AG09309 (cell line): ENCODE data around the gene NUP214.

Source experiments
- DNase-seq: peaks from one replicate; pipeline ENCODE4 v3.0.0-alpha.2; 2010; ENCODE audit warnings: low read depth
- H3K4me3 ChIP-seq: 2 replicates; pipeline ENCODE4 v1.5.1; 2011; ENCODE audit warnings: mild to moderate bottlenecking, low read depth, low read length, moderate library complexity; ENCODE audit not compliant: control insufficient read depth
- TF ChIP-seq, protein P1 (sequence below): IDR thresholded peaks from 2 replicates; pipeline ENCODE4 v1.5.1; 2011; ENCODE audit warnings: mild to moderate bottlenecking, low read depth, low read length, inconsistent platforms; ENCODE audit not compliant: insufficient read depth, control insufficient read depth; ENCODE audit errors: missing control alignments

The NUP214 gene

DNA sequence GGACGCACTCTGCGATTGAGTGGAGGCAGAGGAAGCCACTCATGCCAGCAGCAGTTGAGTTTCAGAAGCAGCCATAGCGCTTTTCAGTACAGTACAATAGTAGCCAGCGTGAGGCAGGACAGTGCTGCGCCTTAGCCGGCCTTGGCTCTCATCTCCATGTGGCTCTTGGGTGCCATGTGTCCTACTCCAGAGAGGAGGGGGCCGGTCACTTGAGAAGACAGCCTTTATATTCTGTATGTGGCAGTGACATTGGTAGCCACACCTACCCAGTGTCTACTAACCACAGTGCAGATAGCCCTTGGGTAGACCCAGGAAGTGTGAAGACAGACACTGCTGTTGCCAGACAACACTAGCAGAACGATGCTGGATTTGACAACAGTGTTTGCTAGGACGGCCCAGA is 108.6 kb downstream of the NUP214 start:
- DNase-seq: no peak

DNA sequence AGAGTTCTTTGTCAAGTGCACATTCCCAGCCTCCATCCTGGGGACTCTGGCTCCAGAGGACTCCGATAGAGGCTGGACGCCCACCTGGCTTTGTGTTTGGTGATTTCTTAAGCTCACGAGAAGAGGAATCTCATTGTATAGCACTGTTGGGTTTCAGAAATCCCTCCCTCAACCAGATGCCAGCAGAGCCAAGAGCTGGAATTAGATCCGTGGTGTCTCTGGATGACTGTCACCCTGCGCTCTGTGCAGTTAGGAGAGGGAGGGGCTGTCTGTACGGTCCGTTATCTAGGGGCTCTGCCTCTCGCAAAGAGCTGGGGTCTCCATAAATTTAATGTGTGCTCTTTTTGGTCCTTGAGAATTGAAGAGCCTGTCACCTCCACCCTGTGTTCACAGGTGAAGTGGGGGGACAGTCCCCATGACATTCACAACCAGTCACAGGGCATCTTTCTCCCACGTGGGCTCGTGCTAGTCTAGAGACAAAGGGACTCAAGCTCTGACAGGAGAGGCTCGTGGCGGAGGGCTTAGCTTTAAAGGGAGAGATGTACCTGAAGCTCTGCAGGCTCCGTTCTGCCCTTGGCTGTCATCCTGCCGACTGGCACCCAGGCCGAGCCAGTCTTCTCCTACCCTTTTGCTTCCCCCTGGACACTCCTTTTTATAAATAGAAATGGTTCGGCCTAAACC is 109.6 kb downstream of the NUP214 start:
- H3K4me3 ChIP-seq: no peak overlapping the region
- TF ChIP-seq, protein P1, sequence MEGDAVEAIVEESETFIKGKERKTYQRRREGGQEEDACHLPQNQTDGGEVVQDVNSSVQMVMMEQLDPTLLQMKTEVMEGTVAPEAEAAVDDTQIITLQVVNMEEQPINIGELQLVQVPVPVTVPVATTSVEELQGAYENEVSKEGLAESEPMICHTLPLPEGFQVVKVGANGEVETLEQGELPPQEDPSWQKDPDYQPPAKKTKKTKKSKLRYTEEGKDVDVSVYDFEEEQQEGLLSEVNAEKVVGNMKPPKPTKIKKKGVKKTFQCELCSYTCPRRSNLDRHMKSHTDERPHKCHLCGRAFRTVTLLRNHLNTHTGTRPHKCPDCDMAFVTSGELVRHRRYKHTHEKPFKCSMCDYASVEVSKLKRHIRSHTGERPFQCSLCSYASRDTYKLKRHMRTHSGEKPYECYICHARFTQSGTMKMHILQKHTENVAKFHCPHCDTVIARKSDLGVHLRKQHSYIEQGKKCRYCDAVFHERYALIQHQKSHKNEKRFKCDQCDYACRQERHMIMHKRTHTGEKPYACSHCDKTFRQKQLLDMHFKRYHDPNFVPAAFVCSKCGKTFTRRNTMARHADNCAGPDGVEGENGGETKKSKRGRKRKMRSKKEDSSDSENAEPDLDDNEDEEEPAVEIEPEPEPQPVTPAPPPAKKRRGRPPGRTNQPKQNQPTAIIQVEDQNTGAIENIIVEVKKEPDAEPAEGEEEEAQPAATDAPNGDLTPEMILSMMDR: no peak
- no peak for DNase-seq

More for the DNA sequence above, 108.6 kb downstream of the NUP214 start:
- no peak overlapping the region for H3K4me3 ChIP-seq
- TF ChIP-seq, protein P1: no peak

DNA sequence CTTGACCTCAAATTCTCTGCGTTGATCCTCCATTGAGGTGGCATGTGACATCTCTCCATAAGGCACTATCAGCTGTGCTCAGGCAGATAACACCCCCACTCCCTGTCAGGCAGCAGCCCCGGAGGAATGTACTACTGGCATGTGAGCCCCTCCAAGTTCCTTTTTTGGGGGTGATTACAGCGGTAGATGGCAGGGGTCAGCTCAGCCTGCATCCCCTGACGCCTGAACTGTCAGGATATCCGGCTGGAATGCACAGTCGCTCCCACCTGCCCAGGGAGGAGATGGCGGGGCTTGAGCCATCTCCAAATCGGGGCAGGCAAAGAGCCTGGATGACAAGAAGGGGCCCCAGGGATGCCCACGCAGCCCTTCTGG is 110.1 kb downstream of the NUP214 start:
- TF ChIP-seq, protein P1: no peak

DNA sequence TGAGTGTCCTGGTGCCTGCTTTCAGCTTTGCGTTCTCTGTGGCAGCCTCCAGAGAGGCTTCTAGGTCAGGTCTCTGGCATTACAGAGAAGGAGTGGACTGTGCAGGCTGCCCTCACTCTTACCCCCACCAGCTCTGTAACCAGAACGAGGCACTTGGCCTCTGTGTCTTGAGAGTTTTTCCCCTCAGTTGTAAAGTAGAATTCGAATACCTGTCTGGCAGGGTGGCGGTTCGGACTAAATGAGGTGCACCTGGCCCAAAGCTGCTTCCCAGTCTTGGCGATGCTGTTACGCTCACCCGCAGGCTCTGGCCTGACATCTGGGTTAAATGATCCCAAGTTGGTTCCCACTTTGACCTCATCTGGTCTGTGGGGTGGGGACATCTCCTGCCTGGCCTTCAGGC is 110.8 kb downstream of the NUP214 start:
- no peak for DNase-seq
- H3K4me3 ChIP-seq: no peak overlapping the region
- TF ChIP-seq, protein P1: no peak

More for the DNA sequence above, 110.1 kb downstream of the NUP214 start:
- DNase-seq: no peak
- no peak overlapping the region for H3K4me3 ChIP-seq

DNA sequence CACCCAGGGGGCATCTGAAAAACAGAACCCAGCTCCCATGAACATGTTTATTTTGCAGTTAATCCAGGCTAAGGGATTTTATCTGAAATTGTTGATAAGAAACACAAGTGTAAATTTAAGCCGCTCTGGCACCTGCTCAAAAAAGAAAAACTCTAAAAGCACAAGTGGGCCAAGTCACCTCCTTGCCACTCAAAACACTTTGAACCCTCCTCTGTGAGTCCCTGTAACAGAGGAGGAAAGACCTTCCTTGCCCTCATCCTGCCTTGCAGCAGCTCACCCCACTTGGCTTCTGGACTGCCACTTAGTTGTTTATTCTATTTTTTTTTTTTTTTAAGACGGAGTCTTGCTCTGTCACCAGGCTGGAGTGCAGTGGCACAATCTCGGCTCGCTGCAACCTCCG is 111.4 kb downstream of the NUP214 start:
- TF ChIP-seq, protein P1: no peak
- no peak overlapping the region for H3K4me3 ChIP-seq
- no peak for DNase-seq

DNA sequence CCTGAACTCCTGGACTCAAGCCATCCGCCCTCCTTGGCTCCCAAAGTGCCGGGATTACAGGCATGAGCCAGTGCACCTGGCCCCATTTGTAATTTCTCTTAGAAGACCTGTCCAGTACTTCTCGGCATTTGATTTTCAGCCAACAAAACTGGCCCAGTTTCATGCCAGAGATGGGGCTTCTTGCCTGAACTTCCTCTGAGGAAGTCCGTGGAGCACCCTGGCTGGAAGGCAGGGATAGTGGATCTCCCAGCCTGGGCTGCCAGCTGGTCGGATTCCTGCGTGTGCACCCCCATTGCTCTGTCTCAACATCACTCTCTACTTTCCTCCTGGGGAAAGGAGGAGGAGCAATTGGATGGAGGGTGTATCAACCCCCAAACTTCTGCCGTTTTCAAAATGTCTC is 111.9 kb downstream of the NUP214 start:
- H3K4me3 ChIP-seq: no peak overlapping the region
- DNase-seq: no peak
- TF ChIP-seq, protein P1: no peak

DNA sequence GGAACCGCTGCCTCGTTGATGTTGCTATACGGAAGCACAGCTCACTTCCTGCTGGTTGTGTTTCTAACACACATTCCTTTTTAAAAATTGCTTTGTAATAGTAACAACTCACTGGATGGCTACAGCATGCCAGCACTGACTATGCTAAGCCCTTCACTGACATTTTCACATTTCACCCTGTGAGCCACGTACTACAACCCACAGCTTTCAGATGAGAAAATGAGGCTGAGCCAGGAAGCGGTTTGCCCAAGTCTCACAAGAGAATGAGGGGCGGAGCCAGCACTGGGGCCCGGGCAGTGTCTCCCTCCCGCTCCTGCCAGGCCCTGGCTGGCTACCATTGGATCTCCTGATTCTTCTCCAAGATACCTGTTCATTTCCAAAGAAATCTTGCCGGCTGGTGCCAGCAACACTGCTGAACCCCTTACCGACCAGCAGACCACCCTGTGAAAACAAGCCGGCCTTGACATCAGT is 112.6 kb downstream of the NUP214 start:
- DNase-seq: peak; percentile 68
- TF ChIP-seq, protein P1: no peak
- H3K4me3 ChIP-seq: no peak overlapping the region
